Esophagus mucosa (tissue), 1 donor: Measurements from ENCODE around the gene CHM. TPM values are rescaled to one million over a fixed set of nuclear protein-coding genes. Genes with fewer than 3 reads are reported as not detected.
"Not testable (repeated sequence)": the region's sequence is repeated elsewhere in the genome, so short reads cannot be mapped to it uniquely, and the experiment has no call there.

Experiments used
- ATAC-seq: fragments of 200-7000 bp; cut with Tn5 transposase; one replicate; pipeline ENCODE4 v1.9.1; 2020
- total RNA-seq: library from RNA; stranded (reverse); gene quantifications from one replicate; pipeline ENCODE4 v1.2.4, GENCODE V29; 2023
- donor health status: DM: yes; HTN: yes; CAD: no.

Gene CHM, protein sequence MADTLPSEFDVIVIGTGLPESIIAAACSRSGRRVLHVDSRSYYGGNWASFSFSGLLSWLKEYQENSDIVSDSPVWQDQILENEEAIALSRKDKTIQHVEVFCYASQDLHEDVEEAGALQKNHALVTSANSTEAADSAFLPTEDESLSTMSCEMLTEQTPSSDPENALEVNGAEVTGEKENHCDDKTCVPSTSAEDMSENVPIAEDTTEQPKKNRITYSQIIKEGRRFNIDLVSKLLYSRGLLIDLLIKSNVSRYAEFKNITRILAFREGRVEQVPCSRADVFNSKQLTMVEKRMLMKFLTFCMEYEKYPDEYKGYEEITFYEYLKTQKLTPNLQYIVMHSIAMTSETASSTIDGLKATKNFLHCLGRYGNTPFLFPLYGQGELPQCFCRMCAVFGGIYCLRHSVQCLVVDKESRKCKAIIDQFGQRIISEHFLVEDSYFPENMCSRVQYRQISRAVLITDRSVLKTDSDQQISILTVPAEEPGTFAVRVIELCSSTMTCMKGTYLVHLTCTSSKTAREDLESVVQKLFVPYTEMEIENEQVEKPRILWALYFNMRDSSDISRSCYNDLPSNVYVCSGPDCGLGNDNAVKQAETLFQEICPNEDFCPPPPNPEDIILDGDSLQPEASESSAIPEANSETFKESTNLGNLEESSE
- 13.0 TPM for total RNA-seq

DNA sequence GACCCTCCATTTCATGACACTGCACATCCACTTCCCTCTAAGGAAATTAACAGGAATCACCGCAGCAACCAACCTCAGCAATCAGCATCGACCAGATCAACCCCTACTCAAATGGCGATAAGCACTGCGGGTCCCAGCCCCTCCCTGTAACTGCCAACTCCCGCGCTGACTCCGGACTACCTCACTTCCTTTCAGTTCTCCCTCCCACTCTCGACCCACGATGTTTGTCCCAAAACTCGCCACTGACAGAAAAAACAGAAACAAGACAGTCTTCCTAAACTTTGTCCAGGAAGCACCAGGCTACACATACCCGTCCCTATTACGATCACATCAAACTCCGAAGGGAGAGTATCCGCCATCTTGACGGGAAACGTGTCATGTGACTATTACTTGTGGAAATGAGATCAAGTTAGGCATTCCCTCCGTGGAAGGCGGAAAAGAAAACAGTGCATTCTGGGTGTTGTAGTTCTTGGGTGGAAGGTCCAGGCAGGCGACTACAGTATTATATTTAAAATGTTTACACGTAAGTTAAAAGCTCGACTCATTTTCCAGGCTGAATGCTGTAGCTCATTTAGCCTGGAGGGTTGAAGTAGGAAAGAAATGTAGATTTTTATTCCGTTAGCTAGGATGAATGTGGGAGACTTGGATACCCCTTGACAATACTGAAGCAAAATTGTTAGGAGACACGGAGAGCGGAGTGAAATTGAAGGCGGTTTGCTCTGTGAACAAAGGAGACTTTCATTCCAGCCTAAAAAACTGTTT, at the start of gene CHM:
CHM (minus strand) TSS at position 385 of the 762 bp plus-strand sequence; CDS start at position 359, 26 bp downstream.
- ATAC-seq: peak; percentile 93

GRCh38 chrX:86078650-86079049, 31.3 kb upstream of the CHM start:
- no peak for ATAC-seq

DNA sequence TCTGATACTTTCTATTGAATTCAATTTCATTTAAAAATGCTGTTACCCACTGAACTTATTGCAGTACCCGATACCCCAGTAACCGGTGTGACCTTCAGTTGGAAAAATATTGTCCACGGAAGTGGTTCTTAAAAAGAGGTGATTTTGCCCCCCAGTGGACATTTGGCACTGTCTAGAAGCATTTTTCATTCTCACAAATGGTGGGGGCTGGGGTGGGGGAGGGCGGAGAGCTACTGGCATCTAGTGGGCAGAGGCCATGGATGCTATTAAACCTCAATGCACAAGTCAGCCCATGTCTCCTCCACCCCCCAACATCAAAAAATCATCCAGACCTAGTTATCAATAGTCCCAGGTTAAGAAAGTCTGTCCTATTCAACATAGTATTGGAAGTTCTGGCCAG, 19.6 kb upstream of the CHM start:
- no peak for ATAC-seq

GRCh38 chrX:86061407-86061806, 14.0 kb upstream of the CHM start:
- ATAC-seq: no peak

GRCh38 chrX:86051741-86052140, 4.4 kb upstream of the CHM start:
- no peak for ATAC-seq

GRCh38 chrX:86047936-86048280, 550 bp upstream of the CHM start:
- ATAC-seq: no peak

DNA sequence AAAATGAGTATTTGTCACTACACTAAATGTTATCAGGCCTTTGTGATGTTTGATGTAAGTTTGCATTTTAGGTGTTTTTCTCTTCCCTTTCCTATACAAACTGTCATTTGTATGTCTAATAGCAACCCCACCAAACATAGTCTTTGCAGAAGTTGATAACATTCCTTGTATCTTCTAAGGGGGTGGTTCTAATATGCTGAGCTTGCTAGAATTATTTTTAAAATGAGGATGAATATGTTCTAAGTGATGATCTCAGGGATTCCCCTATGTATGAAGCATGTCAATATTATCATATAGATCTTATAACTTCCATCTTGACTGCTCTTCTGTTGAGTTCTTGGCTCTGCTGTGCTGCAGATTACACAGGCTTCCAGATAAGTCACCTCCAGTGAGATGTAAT, 3.1 kb downstream of the CHM start:
- no peak for ATAC-seq

- ATAC-seq: no peak
These were observed 7.5 kb downstream of the CHM start for GRCh38 chrX:86039625-86040568.

DNA sequence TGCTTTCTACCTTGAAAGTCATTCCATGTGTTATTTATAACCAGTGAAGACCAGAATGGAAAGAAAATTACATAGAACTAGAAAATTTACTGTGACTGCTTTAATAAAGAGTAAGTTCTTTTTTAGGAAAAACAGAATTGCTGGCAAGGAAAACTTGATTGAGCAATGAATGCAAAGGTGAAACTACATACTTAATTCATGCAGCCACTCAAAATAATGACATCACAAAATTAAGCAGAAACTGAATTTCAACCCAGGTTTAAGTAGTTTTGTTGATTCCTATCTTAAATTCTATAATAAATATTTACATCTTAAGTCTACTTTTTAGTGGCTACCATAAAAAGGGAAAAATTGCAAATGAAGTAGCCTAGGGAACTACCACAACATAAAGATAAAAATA, 14.0 kb downstream of the CHM start:
- ATAC-seq: no peak

- no peak for ATAC-seq
These were observed 18.7 kb downstream of the CHM start for GRCh38 chrX:86028681-86029080.

- ATAC-seq: no peak
These were observed 23.5 kb downstream of the CHM start for GRCh38 chrX:86023811-86024210.

DNA sequence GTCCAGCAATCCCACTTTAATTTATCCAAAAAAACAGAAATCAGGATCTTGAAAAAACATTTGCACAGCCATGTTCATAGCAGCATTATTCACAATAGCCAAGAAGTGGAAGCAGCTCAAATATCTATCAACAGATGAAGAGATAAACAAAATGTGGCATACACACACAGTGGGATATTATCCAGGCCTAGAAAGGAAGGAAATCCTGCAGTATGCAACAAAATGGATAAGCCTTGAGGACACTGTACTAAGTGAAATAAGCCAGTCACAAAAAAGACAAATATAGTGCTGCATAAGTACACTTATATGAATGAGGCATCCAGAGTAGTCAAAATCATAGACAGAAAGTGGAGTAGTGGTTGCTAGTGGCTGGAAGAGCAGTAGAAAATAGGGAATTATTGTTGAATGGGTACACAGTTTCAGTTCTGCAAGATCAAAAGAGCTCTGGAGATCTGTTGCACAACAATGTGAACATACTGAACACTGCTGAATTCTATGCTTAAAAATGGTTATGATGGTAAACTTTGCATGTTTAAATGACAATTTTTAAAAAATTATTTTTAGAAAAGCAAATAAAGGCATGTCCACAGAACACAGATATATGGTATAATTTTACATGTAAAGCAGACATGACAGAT, 25.6 kb downstream of the CHM start:
- no peak for ATAC-seq

GRCh38 chrX:86016139-86016538, 31.2 kb downstream of the CHM start:
- ATAC-seq: no peak

DNA sequence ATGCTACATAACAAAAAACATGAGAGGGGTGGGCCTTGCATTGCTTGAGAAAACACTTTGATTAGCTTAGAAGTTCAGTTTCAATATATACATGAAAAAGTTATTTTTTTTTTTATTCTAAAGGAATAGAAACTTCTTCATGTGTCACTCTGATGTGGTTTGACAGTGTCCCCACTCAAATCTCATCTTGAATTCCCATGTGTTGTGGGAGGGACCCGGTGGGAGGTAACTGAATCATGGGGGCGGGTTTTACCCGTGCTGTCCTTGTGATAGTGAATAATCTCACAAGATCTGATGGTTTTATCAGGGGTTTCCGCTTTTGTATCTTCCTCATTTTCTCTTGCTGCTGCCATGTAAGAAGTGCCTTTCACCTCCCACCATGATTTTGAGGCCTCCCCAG, 32.4 kb downstream of the CHM start:
- ATAC-seq: not testable (repeated sequence)

DNA sequence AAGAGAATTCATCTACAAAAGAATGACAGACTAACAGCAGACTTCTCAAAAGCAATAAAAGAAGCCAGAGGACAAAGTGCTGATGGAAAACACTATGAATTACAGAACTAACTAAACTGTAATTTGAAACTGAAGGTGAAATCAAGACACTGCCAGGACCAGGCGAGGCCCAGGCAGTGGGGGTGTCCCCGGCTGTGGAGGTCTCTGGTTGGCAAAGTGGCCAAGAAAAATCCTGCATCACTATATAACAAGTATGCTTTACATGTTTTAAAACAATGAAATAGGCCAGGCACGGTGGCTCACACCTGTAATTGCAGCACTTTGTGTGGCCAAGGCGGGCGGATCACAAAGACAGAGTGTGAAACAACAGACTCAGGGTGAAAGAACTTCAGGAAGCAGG, 32.9 kb downstream of the CHM start:
- ATAC-seq: no peak

DNA sequence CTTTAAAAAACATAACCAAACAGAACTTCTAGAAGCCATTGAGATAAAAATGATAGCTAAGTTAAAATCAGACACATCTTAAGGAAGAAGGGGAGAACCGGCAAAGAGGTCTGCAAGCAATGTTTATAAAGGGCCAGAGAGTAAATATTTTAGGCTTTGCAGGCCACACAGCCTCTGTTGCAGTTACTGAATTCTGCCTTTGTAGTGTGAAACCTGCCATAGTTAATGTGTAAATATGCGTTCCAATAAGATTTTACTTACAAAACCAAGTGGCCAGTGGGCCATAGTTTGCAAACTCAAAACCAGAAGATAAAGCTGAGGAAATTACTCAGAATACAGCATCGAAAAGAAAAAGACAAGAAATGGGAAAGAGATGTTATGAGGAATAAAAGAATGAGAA, 33.6 kb downstream of the CHM start:
- ATAC-seq: no peak

DNA sequence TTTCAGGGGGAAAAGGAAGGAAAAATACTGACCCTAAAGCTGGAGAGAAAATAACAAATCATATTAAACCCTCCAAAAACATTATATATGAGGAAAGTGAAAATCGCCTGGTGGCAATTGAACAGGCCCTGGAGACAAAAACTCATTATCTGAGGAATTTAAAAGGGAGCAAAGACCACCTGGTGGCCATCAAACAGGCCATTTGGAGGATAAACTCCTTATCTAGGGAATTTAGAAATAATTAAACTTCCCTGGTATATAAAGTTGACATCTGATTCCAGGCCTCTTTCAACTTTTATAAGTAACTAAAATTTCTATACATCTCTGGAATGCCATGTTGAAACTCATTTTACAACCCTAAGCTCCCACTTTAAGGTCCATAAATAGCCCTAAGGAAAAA, 35.2 kb downstream of the CHM start:
- ATAC-seq: no peak

DNA sequence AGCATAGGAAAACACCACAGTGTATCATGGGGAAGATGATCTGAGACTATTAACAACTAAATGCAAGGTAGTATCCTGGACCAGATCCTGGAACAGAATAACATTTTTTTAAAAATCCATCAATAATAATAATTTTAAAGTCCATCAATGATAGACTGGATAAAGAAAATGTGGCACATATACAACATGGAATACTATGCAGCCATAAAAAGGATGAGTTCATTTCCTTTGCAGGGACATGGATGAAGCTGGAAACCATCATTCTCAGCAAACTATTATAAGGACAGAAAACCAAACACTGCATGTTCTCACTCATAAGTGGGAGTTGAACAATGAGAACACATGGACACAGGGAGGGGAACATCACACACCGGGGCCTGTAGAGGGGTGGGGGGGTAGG, 37.6 kb downstream of the CHM start:
- ATAC-seq: not testable (repeated sequence)

DNA sequence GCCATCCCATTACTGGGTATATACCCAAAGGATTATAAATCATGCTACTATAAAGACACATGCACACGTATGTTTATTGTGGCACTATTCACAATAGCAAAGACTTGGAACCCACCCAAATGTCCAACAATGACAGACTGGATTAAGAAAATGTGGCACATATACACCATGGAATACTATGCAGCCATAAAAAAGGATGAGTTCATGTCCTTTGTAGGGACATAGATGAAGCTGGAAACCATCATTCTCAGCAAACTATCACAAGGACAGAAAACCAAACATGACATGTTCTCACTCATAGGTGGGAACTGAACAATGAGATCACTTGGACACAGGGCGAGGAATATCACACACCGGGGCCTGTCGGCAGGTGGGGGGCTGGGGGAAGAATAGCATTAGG, 39.5 kb downstream of the CHM start:
- not testable (repeated sequence) for ATAC-seq

- no peak for ATAC-seq
These were observed 45.1 kb downstream of the CHM start for GRCh38 chrX:86002076-86002896.

GRCh38 chrX:85998954-85999353, 48.4 kb downstream of the CHM start:
- ATAC-seq: no peak
